Measurements from ENCODE around the gene EIF4E3.

EIF4E3 gene

GRCh38 chr3:71707595-71707994 is 17.6 kb downstream of the EIF4E3 start:
- Mint-ChIP-seq H3K4me3 (no peak overlapping the region), H3K4me1 (peaks cover 59% of the 10 kb centered on the region), H3K9me3 (no peaks in the 10 kb centered on the region), H3K27ac (no peak overlapping the region), H3K27me3 (no peaks in the 10 kb centered on the region)
- ATAC-seq = no peak
- no peak for DNase-seq

GRCh38 chr3:71705681-71706080 is 19.5 kb downstream of the EIF4E3 start:
- H3K4me3 Mint-ChIP-seq = no peak overlapping the region
- no peaks in the 10 kb centered on the region for H3K9me3 Mint-ChIP-seq
- H3K27me3 Mint-ChIP-seq = no peaks in the 10 kb centered on the region
- DNase-seq (no peak), ATAC-seq (no peak)
- H3K27ac Mint-ChIP-seq = no peak overlapping the region
- H3K4me1 Mint-ChIP-seq = peaks cover 71% of the 10 kb centered on the region

- H3K4me3 Mint-ChIP-seq = no peak overlapping the region
- no peaks in the 10 kb centered on the region for H3K27me3 Mint-ChIP-seq
- H3K27ac Mint-ChIP-seq = no peak overlapping the region
- ATAC-seq (no peak), DNase-seq (no peak)
- H3K4me1 Mint-ChIP-seq = peaks cover 69% of the 10 kb centered on the region
- no peaks in the 10 kb centered on the region for H3K9me3 Mint-ChIP-seq
These were observed 20.3 kb downstream of the EIF4E3 start for GRCh38 chr3:71704915-71705314.

- no peak for DNase-seq
- ATAC-seq = peak; percentile 39
- Mint-ChIP-seq H3K4me3 (no peak overlapping the region), H3K9me3 (no peaks in the 10 kb centered on the region), H3K27ac (peak overlapping the region in 1 of 2 donors; percentile 4), H3K27me3 (no peaks in the 10 kb centered on the region), H3K4me1 (peaks cover 65% of the 10 kb centered on the region)
These were observed 21.4 kb downstream of the EIF4E3 start for GRCh38 chr3:71703797-71704196.

- ATAC-seq = peak; percentile 93
- DNase-seq = peak; percentile 24 to 48
- peaks cover 56% of the 10 kb centered on the region for H3K4me1 Mint-ChIP-seq
These were observed 22.8 kb downstream of the EIF4E3 start for GRCh38 chr3:71702131-71703024.

GRCh38 chr3:71701251-71701762 is 23.9 kb downstream of the EIF4E3 start:
- H3K9me3 Mint-ChIP-seq = no peaks in the 10 kb centered on the region
- DNase-seq (no peak), ATAC-seq (no peak)
- peak overlapping the region in 1 of 2 donors; percentile 8 for H3K4me3 Mint-ChIP-seq
- no peak overlapping the region for H3K27ac Mint-ChIP-seq
- H3K4me1 Mint-ChIP-seq = peaks cover 56% of the 10 kb centered on the region
- H3K27me3 Mint-ChIP-seq = no peaks in the 10 kb centered on the region

More at GRCh38 chr3:71702131-71703024, 22.8 kb downstream of the EIF4E3 start:
- Mint-ChIP-seq H3K27me3 (no peaks in the 10 kb centered on the region), H3K4me3 (peak overlapping the region; percentile 69 to 76), H3K9me3 (no peaks in the 10 kb centered on the region), H3K27ac (peak overlapping the region; percentile 72 to 95)

GRCh38 chr3:71695000-71695482 is 30.2 kb downstream of the EIF4E3 start:
- H3K4me3 Mint-ChIP-seq = no peak overlapping the region
- H3K27ac Mint-ChIP-seq = no peak overlapping the region
- DNase-seq = no peak
- no peak for ATAC-seq
- no peaks in the 10 kb centered on the region for H3K9me3 Mint-ChIP-seq
- no peaks in the 10 kb centered on the region for H3K27me3 Mint-ChIP-seq
- H3K4me1 Mint-ChIP-seq = peaks cover 8% of the 10 kb centered on the region

- no peaks in the 10 kb centered on the region for H3K9me3 Mint-ChIP-seq
- no peak for ATAC-seq
- H3K4me3 Mint-ChIP-seq = no peak overlapping the region
- no peaks in the 10 kb centered on the region for H3K27me3 Mint-ChIP-seq
- peak overlapping the region in 1 of 2 donors; percentile 17 for H3K27ac Mint-ChIP-seq
- DNase-seq = no peak
- H3K4me1 Mint-ChIP-seq = peaks cover 8% of the 10 kb centered on the region
These were observed 30.7 kb downstream of the EIF4E3 start for GRCh38 chr3:71694358-71694999.

GRCh38 chr3:71693641-71694040 is 31.6 kb downstream of the EIF4E3 start:
- DNase-seq = no peak
- H3K9me3 Mint-ChIP-seq = no peaks in the 10 kb centered on the region
- no peak overlapping the region for H3K4me3 Mint-ChIP-seq
- H3K4me1 Mint-ChIP-seq = peaks cover 8% of the 10 kb centered on the region
- no peaks in the 10 kb centered on the region for H3K27me3 Mint-ChIP-seq
- H3K27ac Mint-ChIP-seq = peak overlapping the region in 1 of 2 donors; percentile 50
- no peak for ATAC-seq

- Mint-ChIP-seq H3K9me3 (no peaks in the 10 kb centered on the region), H3K27ac (no peak overlapping the region), H3K4me3 (no peak overlapping the region), H3K4me1 (peaks cover 8% of the 10 kb centered on the region), H3K27me3 (no peaks in the 10 kb centered on the region)
- no peak for DNase-seq
- ATAC-seq = no peak
These were observed 33.1 kb downstream of the EIF4E3 start for GRCh38 chr3:71692139-71692538.

- H3K9me3 Mint-ChIP-seq = no peaks in the 10 kb centered on the region
- peaks cover 8% of the 10 kb centered on the region for H3K4me1 Mint-ChIP-seq
- no peak overlapping the region for H3K4me3 Mint-ChIP-seq
- no peaks in the 10 kb centered on the region for H3K27me3 Mint-ChIP-seq
- ATAC-seq = no peak
- H3K27ac Mint-ChIP-seq = no peak overlapping the region
- no peak for DNase-seq
These were observed 34.8 kb downstream of the EIF4E3 start for GRCh38 chr3:71690341-71690841.

- Mint-ChIP-seq H3K27me3 (no peaks in the 10 kb centered on the region), H3K4me1 (no peaks in the 10 kb centered on the region), H3K4me3 (no peak overlapping the region), H3K27ac (no peak overlapping the region), H3K9me3 (no peaks in the 10 kb centered on the region)
- DNase-seq (no peak), ATAC-seq (no peak)
These were observed 35.9 kb downstream of the EIF4E3 start for GRCh38 chr3:71689291-71689690.

- H3K27ac Mint-ChIP-seq = peak overlapping the region in 1 of 2 donors; percentile 17
- DNase-seq = no peak
- ATAC-seq = no peak
These were observed 37.1 kb downstream of the EIF4E3 start for GRCh38 chr3:71688121-71688520.

GRCh38 chr3:71685686-71686085 is 39.5 kb downstream of the EIF4E3 start:
- H3K4me3 Mint-ChIP-seq = no peak overlapping the region
- ATAC-seq = no peak
- peaks cover 9% of the 10 kb centered on the region for H3K4me1 Mint-ChIP-seq
- no peaks in the 10 kb centered on the region for H3K9me3 Mint-ChIP-seq
- H3K27me3 Mint-ChIP-seq = no peaks in the 10 kb centered on the region
- H3K27ac Mint-ChIP-seq = no peak overlapping the region
- DNase-seq = no peak

More at GRCh38 chr3:71688121-71688520, 37.1 kb downstream of the EIF4E3 start:
- Mint-ChIP-seq H3K9me3 (no peaks in the 10 kb centered on the region), H3K4me1 (no peaks in the 10 kb centered on the region), H3K27me3 (no peaks in the 10 kb centered on the region), H3K4me3 (no peak overlapping the region)

- no peaks in the 10 kb centered on the region for H3K9me3 Mint-ChIP-seq
- no peaks in the 10 kb centered on the region for H3K27me3 Mint-ChIP-seq
- ATAC-seq (no peak), DNase-seq (no peak)
- H3K4me3 Mint-ChIP-seq = no peak overlapping the region
- peaks cover 9% of the 10 kb centered on the region for H3K4me1 Mint-ChIP-seq
- H3K27ac Mint-ChIP-seq = no peak overlapping the region
These were observed 40.3 kb downstream of the EIF4E3 start for GRCh38 chr3:71684757-71685386.
